K562 (cell line): Measurements from ENCODE around the gene COQ7. TPM values are rescaled to one million over a fixed set of nuclear protein-coding genes. Genes with fewer than 3 reads are reported as not detected.

Source experiments
- CBX5 ChIP-seq: IDR thresholded peaks from 2 replicates; pipeline ENCODE4 v1.6.1; 2014; ENCODE audit warnings: low read depth, borderline replicate concordance
- CXXC5 ChIP-seq: fragments of 250-450 bp; sonication (Bioruptor Pico); IDR thresholded peaks from 2 replicates; pipeline ENCODE4 v1.8.0; 2022; ENCODE audit warnings: inconsistent platforms, mild to moderate bottlenecking, moderate library complexity
- ETV5 ChIP-seq: sonication (generic); formaldehyde crosslinking; IDR thresholded peaks from 2 replicates; pipeline ENCODE4 v1.4.0; 2020; ENCODE audit warnings: low read depth, mild to moderate bottlenecking, missing genetic modification reagents
- FOXO4 ChIP-seq: fragments of 450-650 bp; formaldehyde crosslinking; IDR thresholded peaks from 2 replicates; pipeline ENCODE4 v1.4.0; 2020; ENCODE audit warnings: mild to moderate bottlenecking, moderate library complexity
- HIVEP1 ChIP-seq: fragments of 250-450 bp; sonication (Bioruptor Pico); IDR thresholded peaks from 2 replicates; pipeline ENCODE4 v1.4.0; 2020; ENCODE audit warnings: mild to moderate bottlenecking
- NRF1 ChIP-seq, 2 experiments: fragments of 450-650 bp; IDR thresholded peaks in 1 of 2; conservative IDR thresholded peaks in 1 of 2; 2 replicates each; pipeline ENCODE4 v1.6.1; 2014; ENCODE audit warnings: mild to moderate bottlenecking in 2 of 2
- POLR2A ChIP-seq: fragments of 450-650 bp; conservative IDR thresholded peaks from 2 replicates; pipeline ENCODE4 v1.6.1; 2016
- SMARCA4 ChIP-seq: fragments of 450-650 bp; IDR thresholded peaks from 2 replicates; pipeline ENCODE4 v1.6.1; 2016
- SREBF1 ChIP-seq: fragments of 150-350 bp; IDR thresholded peaks from 2 replicates; pipeline ENCODE4 v1.6.1; 2014; ENCODE audit warnings: antibody characterized with exemption, low read depth, low read length, borderline replicate concordance
- VEZF1 ChIP-seq: fragments of 200-800 bp; sonication (Bioruptor generic); IDR thresholded peaks from 2 replicates; pipeline ENCODE4 v1.6.1; 2017; ENCODE audit warnings: missing genetic modification characterization, missing compliant biosample characterization
- ZNF311 ChIP-seq: fragments of 250-450 bp; sonication (Bioruptor Pico); IDR thresholded peaks from 2 replicates; pipeline ENCODE4 v1.4.0; 2020; ENCODE audit warnings: mild to moderate bottlenecking, moderate library complexity
- ZNF507 ChIP-seq: conservative IDR thresholded peaks from 2 replicates; pipeline ENCODE4 v1.6.1; 2017; ENCODE audit warnings: missing genetic modification characterization, missing compliant biosample characterization
- ZNF511 ChIP-seq: sonication (generic); formaldehyde crosslinking; IDR thresholded peaks from 2 replicates; pipeline ENCODE4 v1.8.0; 2022; ENCODE audit warnings: mild to moderate bottlenecking, missing genetic modification reagents
- ZNF764 ChIP-seq: fragments of 250-450 bp; sonication (Bioruptor Pico); IDR thresholded peaks from 2 replicates; pipeline ENCODE4 v1.4.0; 2020; ENCODE audit warnings: low read depth, mild to moderate bottlenecking, moderate library complexity
- polyA plus RNA-seq, 8 experiments: library from polyadenylated mRNA; depleted of rRNA in 4 of 8; stranded (reverse) in 5 of 8; unstranded in 3 of 8; fragments of >200 nt; fragmentation: Nextera tagmentation in 2 of 8; fragmentation: Illumina TruSeq in 1 of 8; extraction: Ambion mirVana in 2 of 8; extraction: Trizol in 1 of 8; gene quantifications; 2 replicates each; pipeline versions ENCODE4 v1.2.1 to v1.2.3, GENCODE V29; 2011 to 2014; ENCODE audit warnings: inconsistent platforms in 1 of 8, missing spikeins in 1 of 8
- total RNA-seq, 7 experiments: library from RNA; depleted of rRNA in 6 of 7; stranded (reverse); fragments of >200 nt in 6 of 7; fragmentation: Illumina TruSeq in 2 of 7; extraction: Trizol in 2 of 7; gene quantifications; 2 replicates each; pipeline versions ENCODE4 v1.2.1 to v1.2.3, GENCODE V29; 2011 to 2021; ENCODE audit warnings: low replicate concordance in 1 of 7
- TF ChIP-seq, protein P1 (sequence below), 2 experiments: fragments of 450-650 bp in 1 of 2; sonication (generic) in 1 of 2; formaldehyde crosslinking; conservative IDR thresholded peaks; 2 replicates each; pipeline versions ENCODE4 v1.4.0 to v1.8.1; 2020 to 2022; ENCODE audit warnings: mild to moderate bottlenecking in 1 of 2, missing genetic modification reagents in 1 of 2
- TF ChIP-seq, protein P2 (sequence below): fragments of 250-450 bp; sonication (Bioruptor Pico); IDR thresholded peaks from 2 replicates; pipeline ENCODE4 v1.4.0; 2020; ENCODE audit warnings: mild to moderate bottlenecking, moderate library complexity, borderline replicate concordance
- TF ChIP-seq, protein P3 (sequence below), 2 experiments: fragments of 200-800 bp in 1 of 2; sonication (Bioruptor generic) in 1 of 2; sonication (generic) in 1 of 2; formaldehyde crosslinking in 1 of 2; IDR thresholded peaks in 1 of 2; conservative IDR thresholded peaks in 1 of 2; 2 replicates each; pipeline versions ENCODE4 v1.5.0 to v1.6.1; 2016 to 2020; ENCODE audit warnings: missing compliant biosample characterization in 1 of 2, missing genetic modification characterization in 1 of 2, missing genetic modification reagents in 1 of 2

Gene COQ7
- total and polyA plus RNA-seq, 9 of the 15 experiments (the other 6 are each of a cell fraction or from before 2014, with no cell fraction given): 2.3 to 26.1 (median 15.2) TPM

GRCh38 chr16:19067349-19068236 is at the start of gene COQ7 (continued):
- TF ChIP-seq ZNF311: no peak
- TF ChIP-seq FOXO4 (CRISPR knock-in tag): no peak
- TF ChIP-seq CXXC5 (CRISPR knock-in tag): peak; percentile 98
- no peak for TF ChIP-seq HIVEP1 (CRISPR knock-in tag)
- TF ChIP-seq, protein P1, sequence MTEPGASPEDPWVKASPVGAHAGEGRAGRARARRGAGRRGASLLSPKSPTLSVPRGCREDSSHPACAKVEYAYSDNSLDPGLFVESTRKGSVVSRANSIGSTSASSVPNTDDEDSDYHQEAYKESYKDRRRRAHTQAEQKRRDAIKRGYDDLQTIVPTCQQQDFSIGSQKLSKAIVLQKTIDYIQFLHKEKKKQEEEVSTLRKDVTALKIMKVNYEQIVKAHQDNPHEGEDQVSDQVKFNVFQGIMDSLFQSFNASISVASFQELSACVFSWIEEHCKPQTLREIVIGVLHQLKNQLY (CRISPR knock-in tag; conservative IDR thresholded peaks at IDR 0.05): no peak
- TF ChIP-seq, protein P2, sequence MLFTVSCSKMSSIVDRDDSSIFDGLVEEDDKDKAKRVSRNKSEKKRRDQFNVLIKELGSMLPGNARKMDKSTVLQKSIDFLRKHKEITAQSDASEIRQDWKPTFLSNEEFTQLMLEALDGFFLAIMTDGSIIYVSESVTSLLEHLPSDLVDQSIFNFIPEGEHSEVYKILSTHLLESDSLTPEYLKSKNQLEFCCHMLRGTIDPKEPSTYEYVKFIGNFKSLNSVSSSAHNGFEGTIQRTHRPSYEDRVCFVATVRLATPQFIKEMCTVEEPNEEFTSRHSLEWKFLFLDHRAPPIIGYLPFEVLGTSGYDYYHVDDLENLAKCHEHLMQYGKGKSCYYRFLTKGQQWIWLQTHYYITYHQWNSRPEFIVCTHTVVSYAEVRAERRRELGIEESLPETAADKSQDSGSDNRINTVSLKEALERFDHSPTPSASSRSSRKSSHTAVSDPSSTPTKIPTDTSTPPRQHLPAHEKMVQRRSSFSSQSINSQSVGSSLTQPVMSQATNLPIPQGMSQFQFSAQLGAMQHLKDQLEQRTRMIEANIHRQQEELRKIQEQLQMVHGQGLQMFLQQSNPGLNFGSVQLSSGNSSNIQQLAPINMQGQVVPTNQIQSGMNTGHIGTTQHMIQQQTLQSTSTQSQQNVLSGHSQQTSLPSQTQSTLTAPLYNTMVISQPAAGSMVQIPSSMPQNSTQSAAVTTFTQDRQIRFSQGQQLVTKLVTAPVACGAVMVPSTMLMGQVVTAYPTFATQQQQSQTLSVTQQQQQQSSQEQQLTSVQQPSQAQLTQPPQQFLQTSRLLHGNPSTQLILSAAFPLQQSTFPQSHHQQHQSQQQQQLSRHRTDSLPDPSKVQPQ (CRISPR knock-in tag): no peak
- TF ChIP-seq ETV5 (CRISPR knock-in tag): no peak; the same call in 1 of the 2 replicates
- TF ChIP-seq NRF1 (conservative IDR thresholded peaks at IDR 0.05 in 1 of 2, IDR thresholded peaks at IDR 0.05 in 1 of 2): peak; percentile 89 to 90
- no peak for TF ChIP-seq SREBF1
- TF ChIP-seq CBX5: no peak
- TF ChIP-seq SMARCA4: no peak
- TF ChIP-seq VEZF1 (CRISPR knock-in tag): peak; percentile 85
- TF ChIP-seq ZNF764: no peak
- no peak for TF ChIP-seq ZNF507
- TF ChIP-seq, protein P3, sequence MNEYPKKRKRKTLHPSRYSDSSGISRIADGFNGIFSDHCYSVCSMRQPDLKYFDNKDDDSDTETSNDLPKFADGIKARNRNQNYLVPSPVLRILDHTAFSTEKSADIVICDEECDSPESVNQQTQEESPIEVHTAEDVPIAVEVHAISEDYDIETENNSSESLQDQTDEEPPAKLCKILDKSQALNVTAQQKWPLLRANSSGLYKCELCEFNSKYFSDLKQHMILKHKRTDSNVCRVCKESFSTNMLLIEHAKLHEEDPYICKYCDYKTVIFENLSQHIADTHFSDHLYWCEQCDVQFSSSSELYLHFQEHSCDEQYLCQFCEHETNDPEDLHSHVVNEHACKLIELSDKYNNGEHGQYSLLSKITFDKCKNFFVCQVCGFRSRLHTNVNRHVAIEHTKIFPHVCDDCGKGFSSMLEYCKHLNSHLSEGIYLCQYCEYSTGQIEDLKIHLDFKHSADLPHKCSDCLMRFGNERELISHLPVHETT (CRISPR knock-in tag; conservative IDR thresholded peaks at IDR 0.05 in 1 of 2, IDR thresholded peaks at IDR 0.05 in 1 of 2): peak in 1 of 2 experiments; percentile 71; a peak in 1 of 4 replicates
- peak; percentile 88 for TF ChIP-seq POLR2A
- no peak; the same call in 1 of the 2 replicates for TF ChIP-seq ZNF511 (CRISPR knock-in tag)
